ENCODE results near the gene TRIO. TPM values are rescaled to one million over a fixed set of nuclear protein-coding genes. Genes with fewer than 3 reads are reported as not detected.

Gene TRIO
- polyA plus RNA-seq, 1 donor (not counting 4 experiments of a cell fraction or from before 2014, with no cell fraction given): 57.2 TPM

GRCh38 chr5:14364576-14365472, 221.7 kb downstream of the TRIO start:
- FAIRE-seq: no peak
- Histone ChIP-seq H3K27me3 (ENCODE audit: control insufficient read depth, extremely low read depth, insufficient read depth, low read length) (no peaks in the 10 kb centered on the region), H4K20me1 (ENCODE audit: control insufficient read depth, extremely low read depth, insufficient read depth, low read length) (no peaks in the 10 kb centered on the region), H3K9me1 (ENCODE audit: control insufficient read depth, extremely low read depth, insufficient read depth, low read length) (no peaks in the 10 kb centered on the region), H3K9ac (ENCODE audit: control insufficient read depth, extremely low read depth, insufficient read depth, low read length) (no peak overlapping the region), H3K4me1 (ENCODE audit: control insufficient read depth, extremely low read depth, insufficient read depth, low read length) (no peaks in the 10 kb centered on the region), H3K4me2 (ENCODE audit: control insufficient read depth, extremely low read depth, insufficient read depth, low read depth, low read length) (no peak overlapping the region), H3K79me2 (ENCODE audit: control insufficient read depth, insufficient read depth, low read length) (peaks cover 3% of the 10 kb centered on the region), H3K36me3 (ENCODE audit: control insufficient read depth in 2 of 2, extremely low read depth in 1 of 2, insufficient read depth in 2 of 2, low read length in 2 of 2) (peaks cover 53 to 57% of the 10 kb centered on the region in 2 experiments), H2AFZ (ENCODE audit: control insufficient read depth, low read length) (no peak overlapping the region), H3K9me3 (ENCODE audit: control insufficient read depth, low read depth, low read length) (no peaks in the 10 kb centered on the region), H3K4me3 (ENCODE audit: control insufficient read depth in 2 of 3, extremely low read depth in 1 of 3, insufficient read depth in 2 of 3, low read depth in 1 of 3, low read length in 3 of 3) (no peak overlapping the region), H3K27ac (ENCODE audit: control insufficient read depth, insufficient read depth, low read length) (no peak overlapping the region)
- dilution Hi-C loops (cut with MboI; ENCODE audit: extremely low pct_ligation_motif_present, low sequenced_read_pairs): no loop called here
- DNase-seq (ENCODE audit: low read depth, low spot score): no peak
- TF ChIP-seq EZH2 (IDR thresholded peaks at IDR 0.05; ENCODE audit: low read length): no peak
- TF ChIP-seq CTCF (optimal IDR thresholded peaks at IDR 0.05 in 1 of 3, IDR thresholded peaks at IDR 0.05 in 1 of 3, conservative IDR thresholded peaks at IDR 0.05 in 1 of 3; ENCODE audit: extremely low read depth in 1 of 3, insufficient read depth in 2 of 3, low read length in 3 of 3): peak; percentile 74 to 84 (median 80)

- FAIRE-seq: no peak
- no peak for TF ChIP-seq CTCF (optimal IDR thresholded peaks at IDR 0.05 in 1 of 3, IDR thresholded peaks at IDR 0.05 in 1 of 3, conservative IDR thresholded peaks at IDR 0.05 in 1 of 3; ENCODE audit: extremely low read depth in 1 of 3, insufficient read depth in 2 of 3, low read length in 3 of 3)
- TF ChIP-seq EZH2 (IDR thresholded peaks at IDR 0.05; ENCODE audit: low read length): no peak
- Histone ChIP-seq H3K27ac (ENCODE audit: control insufficient read depth, insufficient read depth, low read length) (no peak overlapping the region), H3K4me1 (ENCODE audit: control insufficient read depth, extremely low read depth, insufficient read depth, low read length) (no peaks in the 10 kb centered on the region), H3K4me3 (ENCODE audit: control insufficient read depth in 2 of 3, extremely low read depth in 1 of 3, insufficient read depth in 2 of 3, low read depth in 1 of 3, low read length in 3 of 3) (no peak overlapping the region), H4K20me1 (ENCODE audit: control insufficient read depth, extremely low read depth, insufficient read depth, low read length) (no peaks in the 10 kb centered on the region), H3K9me1 (ENCODE audit: control insufficient read depth, extremely low read depth, insufficient read depth, low read length) (no peaks in the 10 kb centered on the region), H3K4me2 (ENCODE audit: control insufficient read depth, extremely low read depth, insufficient read depth, low read depth, low read length) (no peak overlapping the region), H3K9me3 (ENCODE audit: control insufficient read depth, low read depth, low read length) (no peaks in the 10 kb centered on the region), H2AFZ (ENCODE audit: control insufficient read depth, low read length) (no peak overlapping the region), H3K36me3 (ENCODE audit: control insufficient read depth in 2 of 2, extremely low read depth in 1 of 2, insufficient read depth in 2 of 2, low read length in 2 of 2) (peaks cover 48 to 57% of the 10 kb centered on the region in 2 experiments), H3K9ac (ENCODE audit: control insufficient read depth, extremely low read depth, insufficient read depth, low read length) (no peak overlapping the region), H3K27me3 (ENCODE audit: control insufficient read depth, extremely low read depth, insufficient read depth, low read length) (no peaks in the 10 kb centered on the region), H3K79me2 (ENCODE audit: control insufficient read depth, insufficient read depth, low read length) (peaks cover 3% of the 10 kb centered on the region)
- dilution Hi-C loops (cut with MboI; ENCODE audit: extremely low pct_ligation_motif_present, low sequenced_read_pairs): no loop called here
- DNase-seq (ENCODE audit: low read depth, low spot score): no peak
Observed at GRCh38 chr5:14365831-14366430, 222.8 kb downstream of the TRIO start.

Measured in keratinocyte (primary cell).